BLaER1 (cell line): ENCODE results near the gene KCNN3.

Source experiments
- H3K27ac ChIP-seq: shearing (Covaris generic); formaldehyde crosslinking; 2 replicates; pipeline ENCODE4 v1.8.1; 2022
- H3K27me3 ChIP-seq: shearing (Covaris generic); formaldehyde crosslinking; 2 replicates; pipeline ENCODE4 v1.8.1; 2022
- H3K36me3 ChIP-seq: shearing (Covaris generic); formaldehyde crosslinking; 2 replicates; pipeline ENCODE4 v1.8.1; 2022
- H3K4me1 ChIP-seq: shearing (Covaris generic); formaldehyde crosslinking; 2 replicates; pipeline ENCODE4 v1.8.1; 2022
- H3K4me2 ChIP-seq: shearing (Covaris generic); formaldehyde crosslinking; 2 replicates; pipeline ENCODE4 v1.8.1; 2022
- H3K4me3 ChIP-seq: shearing (Covaris generic); formaldehyde crosslinking; 2 replicates; pipeline ENCODE4 v1.8.1; 2022
- H3K9ac ChIP-seq: shearing (Covaris generic); formaldehyde crosslinking; 2 replicates; pipeline ENCODE4 v1.8.1; 2022
- H3K9me3 ChIP-seq: shearing (Covaris generic); formaldehyde crosslinking; 2 replicates; pipeline ENCODE4 v1.8.1; 2022
- H4K20me1 ChIP-seq: shearing (Covaris generic); formaldehyde crosslinking; 2 replicates; pipeline ENCODE4 v1.8.1; 2022
- Cebpa-rat ChIP-seq: shearing (Covaris generic); IDR thresholded peaks from 2 replicates; pipeline ENCODE4 v1.8.1; 2022

Gene KCNN3

DNA sequence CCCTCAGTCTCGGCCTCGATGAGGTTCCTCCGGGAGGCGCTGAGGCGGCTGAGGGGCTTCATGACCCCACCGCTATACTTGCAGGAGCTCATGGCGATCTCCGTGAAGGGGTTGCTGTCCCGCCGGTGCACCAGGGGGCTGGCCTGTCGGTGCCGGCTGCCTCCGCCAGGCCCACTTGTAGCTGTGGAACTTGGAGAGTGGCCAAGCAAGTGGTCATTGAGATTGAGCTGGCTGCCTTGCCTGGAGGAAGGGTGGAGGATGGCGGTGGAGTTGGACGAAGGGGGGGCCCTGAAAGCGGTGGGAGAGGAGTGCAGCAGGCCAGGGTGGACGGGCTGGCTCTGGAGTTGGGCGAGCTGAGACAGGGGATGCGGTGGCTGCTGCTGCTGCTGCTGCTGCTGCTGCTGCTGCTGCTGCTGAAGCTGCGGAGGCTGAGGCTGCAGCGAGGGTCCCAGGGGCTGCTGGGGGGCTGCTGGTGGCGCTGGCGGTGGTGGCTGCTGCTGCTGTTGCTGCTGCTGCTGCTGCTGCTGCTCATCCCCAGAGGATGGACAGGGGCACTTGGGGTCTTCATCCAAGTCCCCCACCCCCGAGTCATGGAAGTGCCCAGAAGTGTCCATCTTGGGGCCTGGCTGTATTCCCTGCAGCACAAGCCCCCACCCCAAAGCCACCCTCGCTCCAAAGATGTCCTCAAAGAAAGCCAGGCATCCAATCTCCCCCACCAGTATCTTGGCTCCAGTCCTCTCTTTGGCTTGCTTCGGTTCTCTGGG lies 548 bp downstream of the KCNN3 start:
- no peak overlapping the region for H3K27ac ChIP-seq
- no peak overlapping the region for H3K9ac ChIP-seq
- H3K4me2 ChIP-seq = peak overlapping the region; percentile 80
- H3K27me3 ChIP-seq = peaks cover 45% of the 10 kb centered on the region
- no peaks in the 10 kb centered on the region for H3K9me3 ChIP-seq
- no peaks in the 10 kb centered on the region for H3K36me3 ChIP-seq
- H3K4me1 ChIP-seq = peaks cover 71% of the 10 kb centered on the region
- H4K20me1 ChIP-seq = peaks cover 7% of the 10 kb centered on the region; the same call in 1 of the 2 replicates
- TF ChIP-seq Cebpa-rat = no peak
- H3K4me3 ChIP-seq = peak overlapping the region; percentile 31; the same call in 1 of the 2 replicates

DNA sequence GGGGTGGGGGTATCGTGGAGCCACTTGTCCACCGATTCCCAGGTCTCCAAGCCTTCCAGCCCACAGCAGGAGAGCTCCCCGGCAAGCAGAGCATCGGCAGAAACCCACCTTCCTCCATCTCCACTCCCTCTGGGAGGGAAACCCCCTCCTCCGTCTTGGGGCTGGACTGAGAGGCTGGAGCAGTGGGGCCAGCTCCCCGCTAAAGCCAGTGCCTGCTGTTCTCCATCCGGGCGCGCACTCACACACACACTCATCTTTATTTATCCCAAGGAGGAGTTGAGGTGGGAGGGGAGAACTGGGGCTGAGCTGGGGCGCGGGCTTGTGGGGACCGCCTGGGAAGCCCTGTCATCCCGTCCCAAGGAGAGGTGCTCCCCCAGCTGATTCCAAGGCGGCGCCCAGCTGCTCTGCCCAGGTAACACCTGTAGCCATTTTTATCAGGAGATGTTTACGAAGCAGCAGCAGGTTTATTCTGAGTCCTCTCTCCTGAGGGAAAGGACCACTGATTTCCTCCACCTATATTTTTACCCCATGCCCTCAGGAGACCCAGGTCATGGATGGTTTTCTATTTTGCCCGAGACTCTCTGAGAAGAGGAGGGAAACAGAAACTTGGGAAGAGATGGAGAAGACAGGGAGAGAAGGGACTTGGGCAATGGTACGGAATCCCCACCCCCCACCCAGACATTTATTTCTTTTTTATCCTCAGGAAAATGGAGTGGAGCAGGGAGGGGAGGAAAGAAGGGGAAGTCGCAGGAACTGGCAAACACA lies 2.1 kb downstream of the KCNN3 start:
- no peak overlapping the region for H3K27ac ChIP-seq
- peak overlapping the region; percentile 31 for H3K4me3 ChIP-seq
- H3K4me1 ChIP-seq = peaks cover 86% of the 10 kb centered on the region
- H3K9ac ChIP-seq = no peak overlapping the region
- H4K20me1 ChIP-seq = peaks cover 7% of the 10 kb centered on the region; the same call in 1 of the 2 replicates
- peaks cover 45% of the 10 kb centered on the region for H3K27me3 ChIP-seq
- no peak for TF ChIP-seq Cebpa-rat
- H3K36me3 ChIP-seq = no peaks in the 10 kb centered on the region
- peak overlapping the region; percentile 80 for H3K4me2 ChIP-seq
- H3K9me3 ChIP-seq = no peaks in the 10 kb centered on the region

DNA sequence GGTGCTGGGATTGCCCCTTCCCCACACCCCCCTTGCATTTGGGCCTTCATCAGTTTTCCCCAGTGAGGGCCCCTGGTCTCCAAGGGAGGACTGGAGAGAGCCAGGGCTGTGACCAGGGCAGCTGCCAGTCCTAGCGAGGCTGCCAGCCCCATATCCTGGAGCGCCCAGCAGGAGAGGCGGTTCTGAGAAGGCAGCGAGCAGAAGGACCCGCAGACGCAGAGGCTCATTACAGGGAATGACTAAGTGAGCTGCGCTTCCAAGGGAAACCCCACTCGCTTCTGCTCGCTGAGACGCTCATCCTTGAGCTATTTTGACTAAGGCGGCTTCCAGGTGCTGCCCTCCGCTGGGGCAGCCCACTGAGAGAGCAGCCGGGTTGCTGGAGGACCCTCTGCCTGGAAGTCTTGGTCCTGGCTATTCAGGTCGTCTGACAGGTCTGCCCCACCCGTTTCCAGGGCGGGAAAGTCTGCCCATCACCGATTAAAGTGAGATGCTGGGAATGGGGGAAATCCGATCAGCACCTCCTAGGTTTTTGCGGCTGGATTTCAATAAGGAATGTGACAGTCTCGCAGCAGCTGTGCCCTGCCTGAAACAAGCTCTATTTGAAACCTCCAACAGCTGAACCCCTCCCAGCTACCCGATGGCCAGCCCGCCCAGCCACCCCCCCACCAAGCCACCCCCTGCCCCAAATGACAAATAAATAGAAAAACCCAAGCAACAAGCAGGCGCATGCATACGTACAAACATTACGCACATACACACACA lies 2.8 kb downstream of the KCNN3 start:
- no peak overlapping the region for H3K27ac ChIP-seq
- peaks cover 7% of the 10 kb centered on the region; the same call in 1 of the 2 replicates for H4K20me1 ChIP-seq
- H3K4me2 ChIP-seq = peak overlapping the region; percentile 80
- H3K4me1 ChIP-seq = peaks cover 94% of the 10 kb centered on the region
- peaks cover 45% of the 10 kb centered on the region for H3K27me3 ChIP-seq
- no peak overlapping the region for H3K9ac ChIP-seq
- no peak overlapping the region for H3K4me3 ChIP-seq
- no peak for TF ChIP-seq Cebpa-rat
- no peaks in the 10 kb centered on the region for H3K9me3 ChIP-seq
- no peaks in the 10 kb centered on the region for H3K36me3 ChIP-seq

DNA sequence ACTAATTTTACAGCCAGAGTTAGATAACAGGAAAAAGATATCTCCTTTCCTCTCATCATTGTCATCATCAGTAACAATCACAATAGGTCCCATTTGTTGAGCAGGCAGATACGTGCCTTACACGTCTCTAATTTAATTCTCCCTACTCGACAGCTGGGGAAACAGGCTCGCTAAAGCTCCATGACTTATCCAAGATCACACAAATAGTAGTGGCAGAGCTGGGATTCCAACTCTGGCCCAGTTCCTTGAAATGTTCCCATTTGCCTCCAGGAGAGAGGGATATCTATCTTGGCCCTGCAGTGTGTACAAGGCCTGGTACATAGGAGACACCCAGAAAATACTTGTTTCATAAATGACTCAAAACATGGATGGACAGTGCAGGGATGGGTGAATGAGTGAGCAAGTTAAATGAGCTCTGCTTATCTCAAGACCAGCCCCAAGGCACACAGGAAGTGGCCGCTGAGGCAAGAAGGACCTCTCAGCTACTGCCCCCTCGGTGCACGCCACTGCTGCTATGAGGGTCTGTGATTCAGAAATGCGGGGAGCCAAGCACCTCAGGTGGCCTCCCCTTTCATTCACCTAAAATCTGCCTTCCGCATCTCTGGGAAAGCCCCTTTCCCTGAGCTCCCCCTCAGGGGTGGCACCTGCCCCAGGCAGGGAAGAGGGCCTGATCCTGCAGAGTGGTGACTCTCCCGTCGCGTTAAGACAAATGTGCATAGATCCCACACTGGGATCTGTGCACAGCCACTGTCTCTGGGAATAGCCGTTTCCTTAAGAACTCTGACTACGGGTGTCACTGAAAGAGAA lies 3.6 kb downstream of the KCNN3 start:
- peaks cover 7% of the 10 kb centered on the region; the same call in 1 of the 2 replicates for H4K20me1 ChIP-seq
- H3K4me3 ChIP-seq = no peak overlapping the region
- H3K9me3 ChIP-seq = no peaks in the 10 kb centered on the region
- H3K27ac ChIP-seq = no peak overlapping the region
- no peaks in the 10 kb centered on the region for H3K36me3 ChIP-seq
- TF ChIP-seq Cebpa-rat = no peak
- peaks cover 99% of the 10 kb centered on the region for H3K4me1 ChIP-seq
- H3K9ac ChIP-seq = no peak overlapping the region
- H3K4me2 ChIP-seq = peak overlapping the region; percentile 75
- H3K27me3 ChIP-seq = peaks cover 45% of the 10 kb centered on the region

DNA sequence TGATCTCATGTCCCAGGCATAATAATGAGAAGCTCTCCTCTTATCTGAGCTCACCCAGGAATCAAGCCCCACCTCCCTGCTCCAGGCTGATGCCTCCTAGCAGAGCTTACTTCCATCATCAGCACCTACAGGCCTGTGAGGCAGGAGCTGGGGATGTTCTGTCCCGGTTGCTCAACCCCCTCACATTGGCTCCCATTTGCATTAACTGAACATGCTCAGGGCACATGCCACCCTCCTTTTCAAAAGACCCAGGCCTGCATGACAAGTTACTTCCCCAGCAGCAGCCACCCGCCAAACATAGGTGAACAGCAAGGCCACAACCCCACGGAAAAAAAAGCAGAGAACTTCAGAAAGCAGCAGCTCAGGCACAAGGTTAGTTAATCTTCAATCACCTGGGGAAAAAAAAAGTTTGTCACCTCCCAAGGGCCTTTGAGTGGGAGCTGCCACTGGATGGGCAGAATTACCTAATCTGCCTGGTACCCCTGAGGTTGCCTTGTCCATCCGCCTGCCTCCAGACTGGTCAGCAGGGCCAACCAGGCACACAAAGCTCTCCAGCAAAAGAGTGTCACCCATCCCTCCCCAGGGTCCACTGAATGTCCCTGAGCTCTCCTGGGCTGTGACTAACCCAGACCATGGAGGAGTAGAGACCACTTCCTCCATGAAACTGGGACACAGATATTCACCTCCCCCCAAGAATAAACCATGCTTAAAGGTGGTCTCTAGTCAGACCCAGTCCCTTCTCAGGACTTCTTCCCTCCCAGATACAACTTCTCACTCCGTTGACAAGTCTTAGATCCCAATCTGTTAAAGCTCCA lies 4.4 kb downstream of the KCNN3 start:
- Histone ChIP-seq H3K4me2 (peak overlapping the region; percentile 75), H4K20me1 (peaks cover 7% of the 10 kb centered on the region; the same call in 1 of the 2 replicates), H3K27ac (no peak overlapping the region), H3K4me3 (no peak overlapping the region), H3K9me3 (no peaks in the 10 kb centered on the region), H3K36me3 (no peaks in the 10 kb centered on the region), H3K9ac (no peak overlapping the region), H3K4me1 (peaks cover 99% of the 10 kb centered on the region), H3K27me3 (peaks cover 45% of the 10 kb centered on the region)
- TF ChIP-seq Cebpa-rat = no peak

DNA sequence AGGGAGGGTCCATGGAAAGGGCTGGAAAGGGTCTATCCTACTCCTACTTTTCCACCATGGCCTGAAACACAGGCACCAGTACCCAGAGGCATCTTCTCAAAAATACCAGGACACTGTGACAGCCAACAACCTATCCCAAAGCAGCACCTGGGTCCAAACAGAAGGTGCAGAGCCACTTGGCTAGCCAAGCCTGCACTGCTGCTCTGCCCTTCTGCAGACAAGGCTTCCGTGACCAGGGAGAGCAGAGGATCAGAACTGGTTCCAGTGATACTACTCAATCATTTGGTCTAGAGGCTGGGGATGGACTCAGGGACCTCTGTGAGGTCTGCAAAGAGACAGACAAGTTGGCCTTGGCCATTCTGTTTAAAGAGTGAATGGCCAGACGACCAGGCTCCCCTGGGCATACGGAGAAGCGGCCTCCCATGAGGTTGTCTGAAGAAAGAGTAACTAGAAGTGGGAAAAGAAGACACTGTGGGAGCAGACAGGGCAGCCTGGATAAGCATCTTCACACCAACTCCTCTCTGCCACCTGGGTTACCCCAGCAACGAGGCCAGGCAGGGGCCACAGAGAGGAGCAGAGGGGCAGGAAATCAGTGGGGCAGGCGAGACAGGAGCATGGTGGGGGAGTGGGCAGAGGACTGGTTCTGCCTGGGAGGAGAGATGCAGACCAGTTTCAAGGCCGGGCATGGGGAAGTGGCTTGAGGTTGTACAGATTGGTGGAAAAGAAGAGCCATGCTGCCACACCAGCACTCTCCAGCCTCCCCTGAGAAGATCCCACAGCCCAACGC lies 5.7 kb downstream of the KCNN3 start:
- Histone ChIP-seq H3K27ac (no peak overlapping the region; the same call in 1 of the 2 replicates), H3K27me3 (peaks cover 39% of the 10 kb centered on the region), H4K20me1 (peaks cover 2% of the 10 kb centered on the region; the same call in 1 of the 2 replicates), H3K4me3 (no peak overlapping the region), H3K4me1 (peaks cover 99% of the 10 kb centered on the region), H3K9me3 (no peaks in the 10 kb centered on the region), H3K36me3 (no peaks in the 10 kb centered on the region), H3K4me2 (peak overlapping the region; percentile 75), H3K9ac (0 out of 2 replicates have a peak overlapping the region, but pooled peaks have one; percentile 11)
- no peak for TF ChIP-seq Cebpa-rat

DNA sequence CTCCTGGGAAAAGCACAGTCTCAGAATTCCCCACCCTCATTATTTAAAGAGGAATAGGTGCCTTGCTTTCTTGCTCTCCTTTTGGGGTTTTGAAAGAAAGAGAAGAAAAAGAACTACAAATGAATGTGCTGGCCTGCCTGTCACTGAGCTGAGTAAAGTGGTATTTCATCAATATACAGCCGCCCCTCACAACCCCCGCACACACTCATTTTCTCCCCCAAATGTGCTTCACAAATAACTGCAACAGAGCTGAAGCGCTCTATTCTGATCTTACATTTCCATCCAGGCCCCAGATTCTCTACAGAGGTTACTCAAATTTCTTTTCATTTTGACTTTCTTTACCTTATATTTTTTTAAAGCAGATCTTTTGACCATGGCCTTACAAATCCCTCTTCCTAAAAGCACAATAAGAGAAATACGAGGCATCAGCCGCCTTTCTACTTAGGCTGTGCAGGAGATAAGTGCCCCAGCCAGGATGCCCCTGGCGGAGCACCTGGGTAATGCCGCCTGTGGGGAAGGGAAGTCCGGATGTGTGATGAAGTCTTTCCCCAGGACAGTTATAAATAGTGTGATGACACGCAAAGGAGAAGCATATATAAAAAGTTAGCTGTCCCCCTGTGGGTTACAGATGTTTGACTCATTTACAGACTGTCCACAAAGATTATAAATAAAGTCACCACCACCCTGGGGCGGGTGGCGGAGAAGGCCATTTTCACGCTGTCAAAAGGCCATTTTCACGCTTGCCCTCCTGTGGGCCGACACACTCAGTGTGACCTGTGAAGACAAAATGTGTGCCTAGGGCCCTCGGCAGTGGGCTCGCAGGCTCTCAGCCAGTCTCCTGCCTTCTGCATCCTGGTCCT lies 6.5 kb downstream of the KCNN3 start:
- no peak for TF ChIP-seq Cebpa-rat
- Histone ChIP-seq H3K36me3 (no peaks in the 10 kb centered on the region), H3K27me3 (peaks cover 30% of the 10 kb centered on the region), H3K4me1 (peaks cover 99% of the 10 kb centered on the region), H3K9ac (no peak overlapping the region), H4K20me1 (no peaks in the 10 kb centered on the region), H3K9me3 (no peaks in the 10 kb centered on the region), H3K27ac (no peak overlapping the region), H3K4me3 (no peak overlapping the region), H3K4me2 (peak overlapping the region; percentile 75)
